ENCODE data around the gene CTU1. TPM values are rescaled to one million over a fixed set of nuclear protein-coding genes. Genes with fewer than 3 reads are reported as not detected.

The CTU1 gene
- total and polyA plus RNA-seq, 10 of the 15 experiments (the other 5 are each of a cell fraction or from before 2014, with no cell fraction given): 0.02 to 10.5 (median 3.0) TPM; not detected in 1

DNA sequence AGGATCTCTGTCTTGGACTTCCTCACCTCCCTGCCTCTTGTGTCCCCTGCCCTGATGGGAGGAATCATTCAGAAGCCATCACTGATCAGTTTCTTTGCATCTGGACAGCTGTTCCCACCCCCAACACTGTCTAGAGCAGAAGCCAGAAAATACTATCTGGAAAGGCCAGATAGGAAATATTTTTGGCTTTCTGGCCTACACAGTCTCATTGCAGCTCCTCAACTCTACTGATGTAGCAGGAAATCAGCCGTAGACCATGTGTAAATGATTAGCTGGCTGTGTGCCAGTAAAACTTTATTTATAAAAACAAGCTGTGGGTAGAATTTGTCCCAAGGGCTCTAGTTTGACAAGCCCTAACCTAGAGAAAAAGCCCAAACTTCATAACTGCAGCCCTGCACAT is 39.5 kb upstream of the CTU1 start:
- H3K27me3 ChIP-seq (replicated peaks in 1 of 2; ENCODE audit: control insufficient read depth in 2 of 2, insufficient read depth in 2 of 2, low read length in 1 of 2): peaks cover 0 to 3% of the 10 kb centered on the region in 2 experiments; a peak in 3 of 4 replicates

DNA sequence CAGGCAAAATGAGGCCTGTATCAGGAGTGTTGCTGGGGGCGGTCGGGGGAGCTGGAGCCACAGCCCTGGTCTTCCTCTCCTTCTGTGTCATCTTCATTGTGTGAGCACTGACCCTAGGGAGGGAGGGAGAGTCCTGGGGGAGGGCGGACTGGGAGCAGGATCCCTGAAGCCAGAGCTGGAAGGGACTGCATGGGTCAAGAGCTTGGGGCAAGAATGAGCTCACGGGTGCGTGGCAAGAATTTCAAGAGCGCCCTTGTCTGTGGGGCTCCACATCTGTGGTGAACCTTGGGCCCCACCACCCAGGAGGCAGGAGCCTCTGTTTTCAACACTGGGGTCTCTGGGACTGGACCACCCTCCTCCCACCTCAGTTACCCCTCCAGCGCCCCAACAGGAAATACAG is 38.5 kb upstream of the CTU1 start:
- ChIA-PET CTCF (interaction anchor here (1.1 to 3.8 kb wide), 3 partner anchors 11 to 113 kb away, joined by 3 to 21 read pairs (median 4); no protein-coding TSS in a partner anchor), SMC1A (ENCODE audit: uncharacterized antibody, unreplicated experiment) (no interaction called here), POLR2A (no interaction called here), RAD21 (ENCODE audit: unreplicated experiment) (no interaction called here)
- Histone ChIP-seq H4K20me1 (ENCODE audit: control insufficient read depth, insufficient read depth) (no peaks in the 10 kb centered on the region), H3K4me2 (ENCODE audit: control insufficient read depth, insufficient read depth) (no peak overlapping the region), H3K36me3 (ENCODE audit: control insufficient read depth in 2 of 2, insufficient read depth in 2 of 2, low read length in 1 of 2) (no peaks in the 10 kb centered on the region), H3K9me3 (replicated peaks; ENCODE audit: control insufficient read depth, insufficient read depth, low read length) (no peaks in the 10 kb centered on the region), H3K4me3 (no peak overlapping the region), H3K79me2 (ENCODE audit: control insufficient read depth, insufficient read depth, low read length) (no peaks in the 10 kb centered on the region), H3K4me1 (ENCODE audit: control insufficient read depth, insufficient read depth, low read length) (no peaks in the 10 kb centered on the region), H3K27me3 (replicated peaks in 1 of 2; ENCODE audit: control insufficient read depth in 2 of 2, insufficient read depth in 2 of 2, low read length in 1 of 2) (peaks cover 0 to 2% of the 10 kb centered on the region in 2 experiments; a peak in 3 of 4 replicates), H3K27ac (ENCODE audit: control insufficient read depth, insufficient read depth) (no peak overlapping the region), H2AFZ (ENCODE audit: control insufficient read depth, low read depth, low read length) (no peak overlapping the region), H3K9ac (ENCODE audit: control insufficient read depth, insufficient read depth, low read length) (no peak overlapping the region)
- ATAC-seq (no peak), FAIRE-seq (no peak), DNase-seq (ENCODE audit: low read depth, low spot score) (no peak)
- no TSS peak for BruUV-seq (replicated peaks)
- in situ Hi-C loops (cut with MboI) (no loop called here), intact Hi-C loops (cut with micrococcal nuclease; ENCODE audit: unreplicated experiment) (no loop called here)
- 53% methylated on average over 5 of the region's 7 CpGs for WGBS (ENCODE audit: insufficient coverage, insufficient replicate concordance, low lambda C conversion rate, missing lambda C conversion rate)
- TF ChIP-seq ESRRA (IDR thresholded peaks at IDR 0.05; ENCODE audit: low read length): no peak
- TF ChIP-seq SIX5 (IDR thresholded peaks at IDR 0.05; ENCODE audit: low read depth, low read length, severe bottlenecking): no peak
- TF ChIP-seq, protein P1, sequence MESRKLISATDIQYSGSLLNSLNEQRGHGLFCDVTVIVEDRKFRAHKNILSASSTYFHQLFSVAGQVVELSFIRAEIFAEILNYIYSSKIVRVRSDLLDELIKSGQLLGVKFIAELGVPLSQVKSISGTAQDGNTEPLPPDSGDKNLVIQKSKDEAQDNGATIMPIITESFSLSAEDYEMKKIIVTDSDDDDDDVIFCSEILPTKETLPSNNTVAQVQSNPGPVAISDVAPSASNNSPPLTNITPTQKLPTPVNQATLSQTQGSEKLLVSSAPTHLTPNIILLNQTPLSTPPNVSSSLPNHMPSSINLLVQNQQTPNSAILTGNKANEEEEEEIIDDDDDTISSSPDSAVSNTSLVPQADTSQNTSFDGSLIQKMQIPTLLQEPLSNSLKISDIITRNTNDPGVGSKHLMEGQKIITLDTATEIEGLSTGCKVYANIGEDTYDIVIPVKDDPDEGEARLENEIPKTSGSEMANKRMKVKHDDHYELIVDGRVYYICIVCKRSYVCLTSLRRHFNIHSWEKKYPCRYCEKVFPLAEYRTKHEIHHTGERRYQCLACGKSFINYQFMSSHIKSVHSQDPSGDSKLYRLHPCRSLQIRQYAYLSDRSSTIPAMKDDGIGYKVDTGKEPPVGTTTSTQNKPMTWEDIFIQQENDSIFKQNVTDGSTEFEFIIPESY (IDR thresholded peaks at IDR 0.05): no peak
- TF ChIP-seq RAD21 (IDR thresholded peaks at IDR 0.05; ENCODE audit: insufficient read depth, low read depth, low read length): no peak
- TF ChIP-seq TBL1XR1 (IDR thresholded peaks at IDR 0.05; ENCODE audit: low read depth, low read length): no peak
- TF ChIP-seq, protein P2, sequence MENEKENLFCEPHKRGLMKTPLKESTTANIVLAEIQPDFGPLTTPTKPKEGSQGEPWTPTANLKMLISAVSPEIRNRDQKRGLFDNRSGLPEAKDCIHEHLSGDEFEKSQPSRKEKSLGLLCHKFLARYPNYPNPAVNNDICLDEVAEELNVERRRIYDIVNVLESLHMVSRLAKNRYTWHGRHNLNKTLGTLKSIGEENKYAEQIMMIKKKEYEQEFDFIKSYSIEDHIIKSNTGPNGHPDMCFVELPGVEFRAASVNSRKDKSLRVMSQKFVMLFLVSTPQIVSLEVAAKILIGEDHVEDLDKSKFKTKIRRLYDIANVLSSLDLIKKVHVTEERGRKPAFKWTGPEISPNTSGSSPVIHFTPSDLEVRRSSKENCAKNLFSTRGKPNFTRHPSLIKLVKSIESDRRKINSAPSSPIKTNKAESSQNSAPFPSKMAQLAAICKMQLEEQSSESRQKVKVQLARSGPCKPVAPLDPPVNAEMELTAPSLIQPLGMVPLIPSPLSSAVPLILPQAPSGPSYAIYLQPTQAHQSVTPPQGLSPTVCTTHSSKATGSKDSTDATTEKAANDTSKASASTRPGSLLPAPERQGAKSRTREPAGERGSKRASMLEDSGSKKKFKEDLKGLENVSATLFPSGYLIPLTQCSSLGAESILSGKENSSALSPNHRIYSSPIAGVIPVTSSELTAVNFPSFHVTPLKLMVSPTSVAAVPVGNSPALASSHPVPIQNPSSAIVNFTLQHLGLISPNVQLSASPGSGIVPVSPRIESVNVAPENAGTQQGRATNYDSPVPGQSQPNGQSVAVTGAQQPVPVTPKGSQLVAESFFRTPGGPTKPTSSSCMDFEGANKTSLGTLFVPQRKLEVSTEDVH (IDR thresholded peaks at IDR 0.05; ENCODE audit: low read depth, partially characterized antibody): no peak
- no peak for TF ChIP-seq RUNX3 (IDR thresholded peaks at IDR 0.05; ENCODE audit: low read length)
- TF ChIP-seq CREB1 (IDR thresholded peaks at IDR 0.05; ENCODE audit: low read depth): no peak
- no peak for TF ChIP-seq WRNIP1 (IDR thresholded peaks at IDR 0.05; ENCODE audit: borderline replicate concordance, low read depth, low read length)

More for the DNA sequence above, 39.5 kb upstream of the CTU1 start:
- ChIA-PET CTCF (interaction anchor here (3.8 kb wide), 1 partner anchor 10 kb away, joined by 21 read pairs; no protein-coding TSS in a partner anchor), POLR2A (no interaction called here), RAD21 (ENCODE audit: unreplicated experiment) (no interaction called here), SMC1A (ENCODE audit: uncharacterized antibody, unreplicated experiment) (no interaction called here)
- intact Hi-C loops (cut with micrococcal nuclease; ENCODE audit: unreplicated experiment) (no loop called here), in situ Hi-C loops (cut with MboI) (no loop called here)
- H3K36me3 ChIP-seq (ENCODE audit: control insufficient read depth in 2 of 2, insufficient read depth in 2 of 2, low read length in 1 of 2): no peaks in the 10 kb centered on the region
- no peaks in the 10 kb centered on the region for H3K4me1 ChIP-seq (ENCODE audit: control insufficient read depth, insufficient read depth, low read length)
- no peak overlapping the region for H2AFZ ChIP-seq (ENCODE audit: control insufficient read depth, low read depth, low read length)
- WGBS (ENCODE audit: insufficient coverage, insufficient replicate concordance, low lambda C conversion rate, missing lambda C conversion rate): 0% methylated on average over 1 of the region's 1 CpG
- no peaks in the 10 kb centered on the region for H4K20me1 ChIP-seq (ENCODE audit: control insufficient read depth, insufficient read depth)
- no peak overlapping the region for H3K9ac ChIP-seq (ENCODE audit: control insufficient read depth, insufficient read depth, low read length)
- DNase-seq (ENCODE audit: low read depth, low spot score): no peak
- H3K4me3 ChIP-seq: no peak overlapping the region
- no peak for FAIRE-seq
- H3K4me2 ChIP-seq (ENCODE audit: control insufficient read depth, insufficient read depth): no peak overlapping the region
- H3K9me3 ChIP-seq (replicated peaks; ENCODE audit: control insufficient read depth, insufficient read depth, low read length): no peaks in the 10 kb centered on the region
- no peak overlapping the region for H3K27ac ChIP-seq (ENCODE audit: control insufficient read depth, insufficient read depth)
- no peaks in the 10 kb centered on the region for H3K79me2 ChIP-seq (ENCODE audit: control insufficient read depth, insufficient read depth, low read length)
- BruUV-seq (replicated peaks): no TSS peak
- TF ChIP-seq, protein P3, sequence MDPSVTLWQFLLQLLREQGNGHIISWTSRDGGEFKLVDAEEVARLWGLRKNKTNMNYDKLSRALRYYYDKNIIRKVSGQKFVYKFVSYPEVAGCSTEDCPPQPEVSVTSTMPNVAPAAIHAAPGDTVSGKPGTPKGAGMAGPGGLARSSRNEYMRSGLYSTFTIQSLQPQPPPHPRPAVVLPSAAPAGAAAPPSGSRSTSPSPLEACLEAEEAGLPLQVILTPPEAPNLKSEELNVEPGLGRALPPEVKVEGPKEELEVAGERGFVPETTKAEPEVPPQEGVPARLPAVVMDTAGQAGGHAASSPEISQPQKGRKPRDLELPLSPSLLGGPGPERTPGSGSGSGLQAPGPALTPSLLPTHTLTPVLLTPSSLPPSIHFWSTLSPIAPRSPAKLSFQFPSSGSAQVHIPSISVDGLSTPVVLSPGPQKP (IDR thresholded peaks at IDR 0.05; ENCODE audit: low read depth, low read length): no peak
- TF ChIP-seq ETV6 (conservative IDR thresholded peaks at IDR 0.05 in 1 of 2, IDR thresholded peaks at IDR 0.05 in 1 of 2; ENCODE audit: borderline replicate concordance in 1 of 2, low read depth in 1 of 2) (no peak), MYC (IDR thresholded peaks at IDR 0.05; ENCODE audit: insufficient read depth, insufficient read length, insufficient replicate concordance, low read length, severe bottlenecking) (no peak), CHD4 (IDR thresholded peaks at IDR 0.05) (no peak), CBFB (IDR thresholded peaks at IDR 0.05; ENCODE audit: low read depth) (no peak)
- no peak for ATAC-seq

Measured in GM12878 (cell line).